SU-DHL-6 (cell line): ENCODE results near the gene CCDC107.
"Not testable (repeated sequence)": the region's sequence is repeated elsewhere in the genome, so short reads cannot be mapped to it uniquely, and the experiment has no call there.

Source experiments
- EZH2phosphoT487 ChIP-seq: fragments of 200-600 bp; sonication (generic), shearing (Covaris generic); conservative IDR thresholded peaks from 2 replicates; pipeline ENCODE4 v1.6.1; 2018; ENCODE audit warnings: mild to moderate bottlenecking, antibody characterized with exemption, low read length, moderate library complexity, mixed read lengths
- TF ChIP-seq, protein P1 (sequence below): fragments of 200-600 bp; sonication (generic); IDR thresholded peaks from one replicate; pipeline ENCODE4 v1.5.1; 2017; ENCODE audit warnings: antibody characterized with exemption, mild to moderate bottlenecking, low read length, moderate library complexity; ENCODE audit not compliant: insufficient read depth, poor library complexity, severe bottlenecking

GRCh38 chr9:35612066-35612465 lies 46.0 kb upstream of the CCDC107 start:
- TF ChIP-seq, protein P1, sequence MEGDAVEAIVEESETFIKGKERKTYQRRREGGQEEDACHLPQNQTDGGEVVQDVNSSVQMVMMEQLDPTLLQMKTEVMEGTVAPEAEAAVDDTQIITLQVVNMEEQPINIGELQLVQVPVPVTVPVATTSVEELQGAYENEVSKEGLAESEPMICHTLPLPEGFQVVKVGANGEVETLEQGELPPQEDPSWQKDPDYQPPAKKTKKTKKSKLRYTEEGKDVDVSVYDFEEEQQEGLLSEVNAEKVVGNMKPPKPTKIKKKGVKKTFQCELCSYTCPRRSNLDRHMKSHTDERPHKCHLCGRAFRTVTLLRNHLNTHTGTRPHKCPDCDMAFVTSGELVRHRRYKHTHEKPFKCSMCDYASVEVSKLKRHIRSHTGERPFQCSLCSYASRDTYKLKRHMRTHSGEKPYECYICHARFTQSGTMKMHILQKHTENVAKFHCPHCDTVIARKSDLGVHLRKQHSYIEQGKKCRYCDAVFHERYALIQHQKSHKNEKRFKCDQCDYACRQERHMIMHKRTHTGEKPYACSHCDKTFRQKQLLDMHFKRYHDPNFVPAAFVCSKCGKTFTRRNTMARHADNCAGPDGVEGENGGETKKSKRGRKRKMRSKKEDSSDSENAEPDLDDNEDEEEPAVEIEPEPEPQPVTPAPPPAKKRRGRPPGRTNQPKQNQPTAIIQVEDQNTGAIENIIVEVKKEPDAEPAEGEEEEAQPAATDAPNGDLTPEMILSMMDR: not testable (repeated sequence)
- not testable (repeated sequence) for TF ChIP-seq EZH2phosphoT487
